GM12872 (cell line): ENCODE data around the gene CHGA.

Experiments
- CTCF ChIP-seq: IDR thresholded peaks from 3 replicates; pipeline ENCODE4 v1.5.1; 2011; ENCODE audit warnings: low read depth, mild to moderate bottlenecking, low read length, moderate library complexity; ENCODE audit not compliant: insufficient read depth

The CHGA gene

GRCh38 chr14:92927349-92928257 is 4.7 kb downstream of the CHGA start:
- no peak for TF ChIP-seq CTCF

- no peak for TF ChIP-seq CTCF
Observed at GRCh38 chr14:92928258-92928629, 5.3 kb downstream of the CHGA start.

GRCh38 chr14:92928961-92929688 is 6.2 kb downstream of the CHGA start:
- no peak for TF ChIP-seq CTCF

GRCh38 chr14:92929689-92930608 is 7.0 kb downstream of the CHGA start:
- TF ChIP-seq CTCF, result no peak

- no peak for TF ChIP-seq CTCF
Observed at GRCh38 chr14:92930737-92931602, 8.0 kb downstream of the CHGA start.

- TF ChIP-seq CTCF, result no peak
Observed at GRCh38 chr14:92931681-92932447, 8.9 kb downstream of the CHGA start.
